Astrocyte (in vitro differentiated cells and primary cell): ENCODE measurements around the gene RNF125.

ENCODE experiments used
- EZH2 ChIP-seq: IDR thresholded peaks from 2 replicates; pipeline ENCODE4 v1.6.1; 2012; ENCODE audit warnings: mild to moderate bottlenecking, low read length, inconsistent platforms; ENCODE audit not compliant: insufficient read depth
- TF ChIP-seq, protein P1 (sequence below): IDR thresholded peaks from 2 replicates; pipeline ENCODE4 v1.5.1; 2011; ENCODE audit warnings: low read depth, mild to moderate bottlenecking, inconsistent platforms, low read length, moderate library complexity; ENCODE audit not compliant: insufficient read depth

DNA sequence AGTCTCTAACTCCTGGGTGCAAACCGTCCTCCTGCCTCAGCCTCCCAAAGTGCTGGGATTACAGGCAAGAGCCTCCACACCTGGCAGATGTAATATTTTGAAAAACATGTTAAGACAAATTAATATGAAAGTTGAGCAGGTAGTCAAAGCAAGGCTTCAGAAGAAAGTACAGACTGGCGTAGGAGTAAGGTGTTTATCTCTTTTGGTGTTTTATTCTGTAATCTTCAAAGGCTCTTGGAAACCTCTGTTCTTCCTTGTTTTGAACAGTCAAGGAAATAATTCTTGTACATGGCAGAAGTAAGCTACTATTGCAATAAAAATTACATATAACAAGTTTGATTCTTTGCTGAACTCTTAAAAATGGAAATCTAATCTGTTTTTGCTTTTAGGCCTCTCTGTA is 78.3 kb downstream of the RNF125 start:
- TF ChIP-seq, protein P1, sequence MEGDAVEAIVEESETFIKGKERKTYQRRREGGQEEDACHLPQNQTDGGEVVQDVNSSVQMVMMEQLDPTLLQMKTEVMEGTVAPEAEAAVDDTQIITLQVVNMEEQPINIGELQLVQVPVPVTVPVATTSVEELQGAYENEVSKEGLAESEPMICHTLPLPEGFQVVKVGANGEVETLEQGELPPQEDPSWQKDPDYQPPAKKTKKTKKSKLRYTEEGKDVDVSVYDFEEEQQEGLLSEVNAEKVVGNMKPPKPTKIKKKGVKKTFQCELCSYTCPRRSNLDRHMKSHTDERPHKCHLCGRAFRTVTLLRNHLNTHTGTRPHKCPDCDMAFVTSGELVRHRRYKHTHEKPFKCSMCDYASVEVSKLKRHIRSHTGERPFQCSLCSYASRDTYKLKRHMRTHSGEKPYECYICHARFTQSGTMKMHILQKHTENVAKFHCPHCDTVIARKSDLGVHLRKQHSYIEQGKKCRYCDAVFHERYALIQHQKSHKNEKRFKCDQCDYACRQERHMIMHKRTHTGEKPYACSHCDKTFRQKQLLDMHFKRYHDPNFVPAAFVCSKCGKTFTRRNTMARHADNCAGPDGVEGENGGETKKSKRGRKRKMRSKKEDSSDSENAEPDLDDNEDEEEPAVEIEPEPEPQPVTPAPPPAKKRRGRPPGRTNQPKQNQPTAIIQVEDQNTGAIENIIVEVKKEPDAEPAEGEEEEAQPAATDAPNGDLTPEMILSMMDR = no peak
- TF ChIP-seq EZH2 = no peak
